ENCODE data around the gene PHF23.

GRCh38 chr17:7222972-7223292, 16.3 kb downstream of the PHF23 start:
- TF ChIP-seq CTCF (conservative IDR thresholded peaks at IDR 0.05 in 1 of 2, IDR thresholded peaks at IDR 0.05 in 1 of 2; ENCODE audit: extremely low read depth in 1 of 2, insufficient read depth in 1 of 2, low read depth in 1 of 2, low read length in 2 of 2): no peak
- no peak for TF ChIP-seq EZH2 (IDR thresholded peaks at IDR 0.05; ENCODE audit: borderline replicate concordance, low read length)
